CD14-positive monocyte (primary cell): ENCODE results near the gene KIF16B. TPM values are rescaled to one million over a fixed set of nuclear protein-coding genes. Genes with fewer than 3 reads are reported as not detected.

Experiments
- DNase-seq, 3 donors: peaks; one replicate each; pipeline ENCODE4 v3.0.0-alpha.2; 2011 to 2022
- H2AFZ ChIP-seq: 2 replicates; pipeline ENCODE4 v1.6.0; 2012; ENCODE audit warnings: mild to moderate bottlenecking, low read depth, low read length, inconsistent platforms; ENCODE audit not compliant: insufficient read depth, poor library complexity, severe bottlenecking
- H3K27ac ChIP-seq, 2 donors: 1 replicate in 1 of 2; 2 replicates in 1 of 2; pipeline ENCODE4 v1.5.1; 2012 to 2013; ENCODE audit warnings: low read length in 2 of 2, control low read depth in 1 of 2, inconsistent platforms in 1 of 2, low read depth in 1 of 2, mild to moderate bottlenecking in 1 of 2
- H3K27me3 ChIP-seq, 2 donors: one replicate each; pipeline versions ENCODE4 v1.6.0 to v1.6.1; 2011 to 2013; ENCODE audit warnings: low read length in 2 of 2; ENCODE audit not compliant: control insufficient read depth in 2 of 2, insufficient read depth in 2 of 2
- H3K36me3 ChIP-seq, 2 donors: replicated peaks in 1 of 2; 1 replicate in 1 of 2; 2 replicates in 1 of 2; pipeline versions ENCODE4 v1.5.1 to v1.6.1; 2012 to 2013; ENCODE audit warnings: low read length in 2 of 2, control low read depth in 1 of 2, inconsistent platforms in 1 of 2, mild to moderate bottlenecking in 1 of 2; ENCODE audit not compliant: insufficient read depth in 2 of 2, control insufficient read depth in 1 of 2
- H3K4me1 ChIP-seq, 2 donors: 1 replicate in 1 of 2; 2 replicates in 1 of 2; pipeline versions ENCODE4 v1.5.1 to v1.6.1; 2012 to 2013; ENCODE audit warnings: low read length in 2 of 2, control low read depth in 1 of 2, inconsistent platforms in 1 of 2, mild to moderate bottlenecking in 1 of 2, moderate library complexity in 1 of 2; ENCODE audit not compliant: insufficient read depth in 2 of 2, control insufficient read depth in 1 of 2
- H3K4me2 ChIP-seq: replicated peaks from 2 replicates; pipeline ENCODE3; 2012; ENCODE audit warnings: low read length, moderate library complexity, mild to moderate bottlenecking; ENCODE audit not compliant: poor library complexity, severe bottlenecking; ENCODE audit errors: extremely low read depth
- H3K4me3 ChIP-seq, 3 experiments: fragments of 200-600 bp in 1 of 3; sonication (generic) in 1 of 3; replicated peaks in 1 of 3; 1 replicate in 2 of 3; 2 replicates in 1 of 3; pipeline ENCODE4 v1.5.1; 2011 to 2013; ENCODE audit warnings: low read length in 3 of 3, mild to moderate bottlenecking in 3 of 3, control low read depth in 2 of 3, low read depth in 2 of 3, inconsistent platforms in 1 of 3, moderate library complexity in 1 of 3
- H3K79me2 ChIP-seq: 2 replicates; pipeline ENCODE4 v1.6.0; 2012; ENCODE audit warnings: mild to moderate bottlenecking, control low read depth, inconsistent platforms, low read length, moderate library complexity; ENCODE audit not compliant: insufficient read depth
- H3K9ac ChIP-seq: 2 replicates; pipeline ENCODE4 v1.6.0; 2017; ENCODE audit warnings: low read length, mild to moderate bottlenecking; ENCODE audit not compliant: insufficient read depth, poor library complexity, severe bottlenecking
- H3K9me3 ChIP-seq, 2 donors: replicated peaks in 1 of 2; 1 replicate in 1 of 2; 2 replicates in 1 of 2; pipeline versions ENCODE4 v1.5.1 to v1.6.1; 2012 to 2013; ENCODE audit warnings: low read length in 2 of 2, control low read depth in 1 of 2; ENCODE audit not compliant: control insufficient read depth in 1 of 2, insufficient read depth in 1 of 2
- H4K20me1 ChIP-seq: 2 replicates; pipeline ENCODE4 v1.6.0; 2012; ENCODE audit warnings: mild to moderate bottlenecking, low read length, control low read depth, moderate library complexity; ENCODE audit not compliant: insufficient read depth
- H3K27ac Mint-ChIP-seq, 7 donors: one replicate each; pipeline ENCODE4 v1.8.0; 2020; ENCODE audit warnings: mild to moderate bottlenecking in 7 of 7, mixed read lengths in 7 of 7, moderate library complexity in 6 of 7, inconsistent platforms in 2 of 7
- H3K27me3 Mint-ChIP-seq, 3 donors: one replicate each; pipeline ENCODE4 v1.8.0; 2021 to 2022; ENCODE audit warnings: low read depth in 3 of 3, mild to moderate bottlenecking in 3 of 3, mixed read lengths in 3 of 3, moderate library complexity in 3 of 3, inconsistent platforms in 1 of 3
- H3K36me3 Mint-ChIP-seq, 2 donors: one replicate each; pipeline ENCODE4 v1.8.0; 2020; ENCODE audit warnings: mixed read lengths in 2 of 2, inconsistent platforms in 1 of 2, mild to moderate bottlenecking in 1 of 2
- H3K4me1 Mint-ChIP-seq: one replicate; pipeline ENCODE4 v1.8.0; 2020; ENCODE audit warnings: mild to moderate bottlenecking, mixed read lengths
- H3K4me3 Mint-ChIP-seq, 2 donors: one replicate each; pipeline ENCODE4 v1.8.0; 2020; ENCODE audit warnings: mild to moderate bottlenecking in 2 of 2, mixed read lengths in 2 of 2, moderate library complexity in 1 of 2
- H3K9me3 Mint-ChIP-seq, 7 donors: one replicate each; pipeline ENCODE4 v1.8.0; 2020 to 2022; ENCODE audit warnings: mixed read lengths in 7 of 7, mild to moderate bottlenecking in 6 of 7, moderate library complexity in 6 of 7, inconsistent platforms in 2 of 7
- CTCF ChIP-seq: fragments of 200-600 bp; IDR thresholded peaks from one replicate; pipeline ENCODE4 v1.8.0; 2022; ENCODE audit warnings: antibody characterized with exemption, mild to moderate bottlenecking
- WGBS: methylation state at CpG from one replicate; pipeline ENCODE4 v1.1.5; 2013; ENCODE audit warnings: missing lambda C conversion rate; ENCODE audit not compliant: insufficient coverage; 5-methylcytosine and 5-hydroxymethylcytosine counted together
- intact Hi-C, 2 donors: fragments of 100-400 bp; cut with micrococcal nuclease; formaldehyde crosslinking; loops; one replicate each; pipeline versions ENCODE4 v1.15.0 to v1.15.1; 2023
- polyA plus RNA-seq, 3 donors: library from polyadenylated mRNA; depleted of rRNA in 1 of 3; unstranded in 2 of 3; stranded (reverse) in 1 of 3; fragments of 300-500 nt in 2 of 3; fragments of >200 nt in 1 of 3; fragmentation: Illumina TruSeq in 2 of 3; gene quantifications; 1 replicate in 2 of 3; 2 replicates in 1 of 3; pipeline ENCODE4 v1.2.3, GENCODE V29; 2012 to 2021

Gene KIF16B
- polyA plus RNA-seq, 3 donors = 0.89 to 2.9 (median 2.8) TPM

GRCh38 chr20:16580147-16580546 lies 6.9 kb upstream of the KIF16B start:
- WGBS = 81% methylated on average over 2 of the region's 3 CpGs
- Mint-ChIP-seq H3K36me3 (no peaks in the 10 kb centered on the region), H3K4me3 (no peak overlapping the region), H3K4me1 (peaks cover 8% of the 10 kb centered on the region), H3K27ac (no peak overlapping the region), H3K27me3 (peaks cover 2 to 8% (median 7%) of the 10 kb centered on the region in 3 donors), H3K9me3 (no peaks in the 10 kb centered on the region)
- Histone ChIP-seq H2AFZ (no peak overlapping the region), H3K9ac (no peak overlapping the region), H3K79me2 (no peaks in the 10 kb centered on the region), H3K36me3 (no peaks in the 10 kb centered on the region), H3K4me1 (peaks cover 5 to 6% of the 10 kb centered on the region in 2 donors), H3K4me2 (no peak overlapping the region), H3K27me3 (no peaks in the 10 kb centered on the region), H3K9me3 (no peaks in the 10 kb centered on the region), H4K20me1 (no peaks in the 10 kb centered on the region), H3K4me3 (no peak overlapping the region), H3K27ac (no peak overlapping the region)
- no peak for TF ChIP-seq CTCF
- no peak for DNase-seq
- intact Hi-C loops = no loop called here

- Mint-ChIP-seq H3K36me3 (no peaks in the 10 kb centered on the region), H3K9me3 (peaks cover 0 to 3% (median 0%) of the 10 kb centered on the region in 7 donors), H3K4me3 (no peak overlapping the region), H3K27me3 (peaks cover 0 to 4% (median 0%) of the 10 kb centered on the region in 3 donors), H3K4me1 (peaks cover 34% of the 10 kb centered on the region), H3K27ac (no peak overlapping the region)
- Histone ChIP-seq H3K4me2 (no peak overlapping the region), H3K79me2 (no peaks in the 10 kb centered on the region), H3K4me3 (no peak overlapping the region), H3K36me3 (no peaks in the 10 kb centered on the region), H2AFZ (no peak overlapping the region), H3K9me3 (no peaks in the 10 kb centered on the region), H3K27ac (no peak overlapping the region), H3K9ac (no peak overlapping the region), H3K4me1 (peaks cover 24 to 31% of the 10 kb centered on the region in 2 donors), H3K27me3 (no peaks in the 10 kb centered on the region), H4K20me1 (no peaks in the 10 kb centered on the region)
- no peak for DNase-seq
- intact Hi-C loops = no loop called here
- 100% methylated on average over 1 of the region's 8 CpGs for WGBS
- no peak for TF ChIP-seq CTCF
These were observed 3.0 kb upstream of the KIF16B start for GRCh38 chr20:16576219-16576618.
